GM23338 (cell line): Measurements from ENCODE around the gene ARHGAP12. TPM values are rescaled to one million over a fixed set of nuclear protein-coding genes. Genes with fewer than 3 reads are reported as not detected.

Experiments
- ATAC-seq: fragments of 200-7000 bp; cut with Tn5 transposase; 3 replicates; pipeline ENCODE4 v1.9.1; 2020
- DNase-seq: peaks from one replicate; pipeline ENCODE4 v3.0.0-alpha.2; 2015; ENCODE audit warnings: low spot score
- H2AFZ ChIP-seq: fragments of 200-600 bp; sonication (generic); 2 replicates; pipeline ENCODE4 v1.8.0; 2016; ENCODE audit warnings: antibody characterized with exemption, mild to moderate bottlenecking, moderate library complexity
- H3F3A ChIP-seq: fragments of 200-600 bp; sonication (generic); replicated peaks from 2 replicates; pipeline ENCODE4 v1.8.0; 2017; ENCODE audit warnings: antibody characterized with exemption, mixed run types, low read depth
- H3K27ac ChIP-seq: fragments of 200-600 bp; sonication (generic); 2 replicates; pipeline ENCODE4 v1.6.1; 2016; ENCODE audit warnings: low read depth
- H3K27me3 ChIP-seq: fragments of 200-600 bp; sonication (generic); 2 replicates; pipeline ENCODE4 v1.8.0; 2016; ENCODE audit warnings: mild to moderate bottlenecking, mixed run types, moderate library complexity; ENCODE audit not compliant: insufficient read depth
- H3K36me3 ChIP-seq: fragments of 200-600 bp; sonication (generic); 2 replicates; pipeline ENCODE4 v1.8.0; 2016; ENCODE audit warnings: mild to moderate bottlenecking; ENCODE audit not compliant: insufficient read depth
- H3K4me1 ChIP-seq: fragments of 200-600 bp; sonication (generic); 2 replicates; pipeline ENCODE4 v1.8.0; 2016; ENCODE audit warnings: mild to moderate bottlenecking, moderate library complexity; ENCODE audit not compliant: insufficient read depth
- H3K4me2 ChIP-seq: fragments of 200-600 bp; sonication (generic); 2 replicates; pipeline ENCODE4 v1.7.1; 2017; ENCODE audit warnings: mixed run types
- H3K4me3 ChIP-seq: fragments of 200-600 bp; sonication (generic); 2 replicates; pipeline ENCODE4 v1.6.1; 2016; ENCODE audit warnings: mixed run types
- H3K79me2 ChIP-seq: fragments of 200-600 bp; sonication (generic); replicated peaks from 2 replicates; pipeline ENCODE4 v1.8.0; 2017; ENCODE audit warnings: mild to moderate bottlenecking; ENCODE audit not compliant: insufficient read depth
- H3K9me2 ChIP-seq: fragments of 200-600 bp; sonication (generic); 2 replicates; pipeline ENCODE4 v1.8.0; 2017; ENCODE audit not compliant: insufficient read depth
- H4K20me1 ChIP-seq: fragments of 200-600 bp; sonication (generic); replicated peaks from 2 replicates; pipeline ENCODE4 v1.8.0; 2017; ENCODE audit warnings: mild to moderate bottlenecking; ENCODE audit not compliant: insufficient read depth
- H3K27ac Mint-ChIP-seq: 2 replicates; pipeline ENCODE4 v1.8.0; 2020; ENCODE audit warnings: inconsistent platforms, mild to moderate bottlenecking, moderate library complexity, mixed read lengths
- H3K27me3 Mint-ChIP-seq: 3 replicates; pipeline ENCODE4 v1.8.0; 2022; ENCODE audit warnings: low read depth, mild to moderate bottlenecking, moderate library complexity, mixed read lengths, inconsistent platforms; ENCODE audit not compliant: insufficient read depth, poor library complexity
- H3K36me3 Mint-ChIP-seq: 3 replicates; pipeline ENCODE4 v1.8.0; 2021; ENCODE audit warnings: low read depth, mild to moderate bottlenecking, inconsistent platforms, moderate library complexity, mixed read lengths
- H3K4me1 Mint-ChIP-seq: 3 replicates; pipeline ENCODE4 v1.8.0; 2020; ENCODE audit warnings: mild to moderate bottlenecking, inconsistent platforms, mixed read lengths
- H3K4me3 Mint-ChIP-seq: 3 replicates; pipeline ENCODE4 v1.8.0; 2021; ENCODE audit warnings: moderate library complexity, mild to moderate bottlenecking, inconsistent platforms, mixed read lengths
- H3K9me3 Mint-ChIP-seq: 3 replicates; pipeline ENCODE4 v1.8.0; 2020; ENCODE audit warnings: moderate library complexity, mild to moderate bottlenecking, inconsistent platforms, mixed read lengths
- ETS1 ChIP-seq: IDR thresholded peaks from 2 replicates; pipeline ENCODE4 v1.6.1; 2016; ENCODE audit warnings: antibody characterized with exemption
- JUNB ChIP-seq: IDR thresholded peaks from one replicate; pipeline ENCODE4 v1.6.1; 2016; ENCODE audit warnings: antibody characterized with exemption; ENCODE audit not compliant: unreplicated experiment
- NANOG ChIP-seq: IDR thresholded peaks from 2 replicates; pipeline ENCODE4 v1.6.1; 2016; ENCODE audit warnings: antibody characterized with exemption, borderline replicate concordance
- POLR2AphosphoS5 ChIP-seq: IDR thresholded peaks from 2 replicates; pipeline ENCODE4 v1.6.1; 2016; ENCODE audit warnings: antibody characterized with exemption, low read depth
- REST ChIP-seq: IDR thresholded peaks from one replicate; pipeline ENCODE4 v1.6.1; 2018; ENCODE audit warnings: antibody characterized with exemption; ENCODE audit not compliant: unreplicated experiment
- STAT1 ChIP-seq: IDR thresholded peaks from one replicate; pipeline ENCODE4 v1.6.1; 2016; ENCODE audit warnings: antibody characterized with exemption; ENCODE audit not compliant: unreplicated experiment
- ZNF114 ChIP-seq: fragments of 250-450 bp; sonication (Bioruptor Pico); IDR thresholded peaks from 2 replicates; pipeline ENCODE4 v1.5.0; 2020; ENCODE audit warnings: mild to moderate bottlenecking, moderate library complexity
- ZNF331 ChIP-seq: fragments of 250-450 bp; sonication (Bioruptor Pico); IDR thresholded peaks from 2 replicates; pipeline ENCODE4 v1.5.0; 2020; ENCODE audit warnings: low read depth, mild to moderate bottlenecking, moderate library complexity
- polyA plus RNA-seq: library from polyadenylated mRNA; unstranded; fragments of >200 nt; fragmentation: Nextera tagmentation; extraction: Ambion mirVana; gene quantifications from 2 replicates; pipeline ENCODE4 v1.2.1, GENCODE V29; 2016
- total RNA-seq: library from RNA; depleted of rRNA; stranded (reverse); fragments of >200 nt; shearing (Covaris generic); gene quantifications from 2 replicates; pipeline ENCODE4 v1.2.3, GENCODE V29; 2014

Gene ARHGAP12
- total and polyA plus RNA-seq, 2 experiments from 2014 or later = 27.5 to 50.7 TPM

- Histone ChIP-seq H3K79me2 (no peaks in the 10 kb centered on the region), H4K20me1 (no peaks in the 10 kb centered on the region), H3K4me3 (no peak overlapping the region), H3F3A (no peaks in the 10 kb centered on the region), H2AFZ (no peak overlapping the region), H3K27ac (no peak overlapping the region), H3K27me3 (no peaks in the 10 kb centered on the region), H3K9me2 (no peaks in the 10 kb centered on the region), H3K4me2 (no peak overlapping the region), H3K4me1 (peaks cover 8% of the 10 kb centered on the region), H3K36me3 (no peaks in the 10 kb centered on the region)
- ATAC-seq = no peak
- Mint-ChIP-seq H3K4me1 (peaks cover 6% of the 10 kb centered on the region), H3K27me3 (no peaks in the 10 kb centered on the region), H3K36me3 (peaks cover 6% of the 10 kb centered on the region), H3K27ac (no peak overlapping the region), H3K4me3 (no peak overlapping the region), H3K9me3 (peaks cover 13% of the 10 kb centered on the region)
- TF ChIP-seq NANOG (no peak), ETS1 (no peak)
- DNase-seq = no peak
Observed at GRCh38 chr10:31949266-31949665, 20.6 kb upstream of the ARHGAP12 start.

- DNase-seq = no peak
- H2AFZ ChIP-seq = no peak overlapping the region
- no peaks in the 10 kb centered on the region for H3K36me3 ChIP-seq
- H3K36me3 Mint-ChIP-seq = no peaks in the 10 kb centered on the region
- no peak for ATAC-seq
- H3K27me3 Mint-ChIP-seq = peaks cover 2% of the 10 kb centered on the region
- no peaks in the 10 kb centered on the region for H3K79me2 ChIP-seq
- peaks cover 8% of the 10 kb centered on the region for H3K4me1 ChIP-seq
- H3K4me1 Mint-ChIP-seq = peaks cover 6% of the 10 kb centered on the region
- no peaks in the 10 kb centered on the region for H4K20me1 ChIP-seq
- H3K4me3 Mint-ChIP-seq = no peak overlapping the region
- H3F3A ChIP-seq = no peaks in the 10 kb centered on the region
- no peak overlapping the region for H3K4me3 ChIP-seq
- H3K27ac ChIP-seq = no peak overlapping the region
- no peak for TF ChIP-seq REST
- TF ChIP-seq JUNB = no peak
- no peak for TF ChIP-seq ZNF331 (CRISPR knock-in tag)
- no peak for TF ChIP-seq ETS1
- no peak for TF ChIP-seq STAT1
- no peak for TF ChIP-seq ZNF114 (CRISPR knock-in tag)
- no peak for TF ChIP-seq POLR2AphosphoS5
- H3K27me3 ChIP-seq = no peaks in the 10 kb centered on the region
- H3K27ac Mint-ChIP-seq = no peak overlapping the region
- H3K4me2 ChIP-seq = no peak overlapping the region
- H3K9me2 ChIP-seq = no peaks in the 10 kb centered on the region
- peaks cover 3% of the 10 kb centered on the region; the same call in 1 of the 3 replicates for H3K9me3 Mint-ChIP-seq
Observed at GRCh38 chr10:31948021-31948420, 19.4 kb upstream of the ARHGAP12 start.
